RKO (cell line): Measurements from ENCODE around the gene BRINP2.
"Not testable (repeated sequence)": the region's sequence is repeated elsewhere in the genome, so short reads cannot be mapped to it uniquely, and the experiment has no call there.

Experiments used
- DNase-seq: peaks from one replicate; pipeline ENCODE4 v3.0.0-alpha.2; 2016; ENCODE audit warnings: low spot score

The BRINP2 gene

DNA sequence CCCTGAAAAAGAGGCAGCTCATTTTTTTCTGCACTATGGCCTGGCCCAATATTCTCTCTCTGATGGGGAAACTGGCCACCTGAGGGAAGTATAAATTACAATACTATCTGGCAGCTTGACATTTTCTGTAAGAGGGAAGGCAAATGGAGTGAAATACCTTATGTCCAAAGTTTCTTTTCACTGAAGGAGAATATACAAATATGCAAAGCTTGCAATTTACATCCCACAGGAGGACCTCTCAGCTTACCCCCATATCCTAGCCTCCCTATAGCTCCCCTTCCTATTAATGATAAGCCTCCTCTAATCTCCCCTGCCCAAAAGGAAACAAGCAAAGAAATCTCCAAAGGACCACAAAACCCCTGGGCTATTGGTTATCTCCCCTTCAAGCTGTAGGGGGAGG is 150.7 kb downstream of the BRINP2 start:
- not testable (repeated sequence) for DNase-seq

DNA sequence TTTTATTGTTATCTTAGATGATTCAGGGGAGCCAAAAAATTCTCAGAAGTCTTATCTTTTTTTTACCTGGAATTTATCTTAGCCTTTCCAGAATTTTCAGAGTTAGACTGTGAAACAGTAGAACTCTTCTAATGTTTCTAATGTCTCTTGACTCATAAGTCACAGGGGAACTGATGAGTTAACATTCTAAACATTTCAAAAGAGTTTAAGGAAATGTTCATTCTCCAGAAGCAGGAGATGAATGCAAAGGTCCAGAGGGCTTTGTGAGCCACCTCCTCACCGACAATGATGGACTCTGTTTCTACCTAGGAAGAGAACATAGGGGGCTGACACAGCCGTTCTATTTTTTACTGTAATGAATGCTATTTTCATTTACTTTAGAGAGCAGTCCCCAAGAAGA is 157.5 kb downstream of the BRINP2 start:
- DNase-seq, result no peak

DNA sequence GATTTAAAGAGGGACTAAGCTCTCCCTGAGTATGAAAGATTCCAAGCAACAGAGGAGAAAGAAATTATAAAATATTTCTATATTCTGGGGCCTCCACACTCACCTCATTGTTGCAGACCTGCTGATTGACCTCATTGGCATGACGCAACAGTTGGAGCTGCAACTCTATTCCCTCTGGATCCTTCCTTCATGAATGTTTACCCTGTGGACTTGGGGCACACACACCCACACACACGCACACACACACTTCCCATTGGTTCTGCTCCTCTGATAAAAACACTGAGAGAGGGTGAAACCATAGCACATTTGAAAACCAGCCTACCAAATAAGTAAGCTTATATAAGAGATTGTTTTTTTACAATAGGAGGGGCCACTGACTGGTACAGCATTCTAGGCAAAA is 159.1 kb downstream of the BRINP2 start:
- no peak for DNase-seq
